RWPE2 (cell line): ENCODE results near the gene APOL4.

Experiments used
- ATAC-seq: fragments of 200-7000 bp; cut with Tn5 transposase; 3 replicates; pipeline ENCODE4 v1.9.1; 2021; ENCODE audit warnings: low read depth
- DNase-seq: peaks from one replicate; pipeline ENCODE4 v3.0.0-alpha.2; 2020; ENCODE audit warnings: low spot score
- H3K27ac ChIP-seq: fragments of 450-650 bp; 2 replicates; pipeline ENCODE4 v1.5.1; 2017; ENCODE audit warnings: mild to moderate bottlenecking; ENCODE audit not compliant: poor library complexity, severe bottlenecking
- H3K27me3 ChIP-seq: fragments of 250-450 bp; sonication (Bioruptor Pico); 2 replicates; pipeline ENCODE4 v1.5.1; 2021; ENCODE audit warnings: mild to moderate bottlenecking, moderate library complexity; ENCODE audit not compliant: insufficient read depth, poor library complexity, severe bottlenecking
- H3K36me3 ChIP-seq: fragments of 250-450 bp; sonication (Bioruptor Pico); 2 replicates; pipeline ENCODE4 v1.5.1; 2020; ENCODE audit warnings: low read depth, mild to moderate bottlenecking, moderate library complexity
- H3K4me1 ChIP-seq: fragments of 250-450 bp; sonication (Bioruptor Pico); 2 replicates; pipeline ENCODE4 v1.5.1; 2021; ENCODE audit warnings: mild to moderate bottlenecking, moderate library complexity; ENCODE audit not compliant: insufficient read depth, poor library complexity, severe bottlenecking
- H3K4me3 ChIP-seq: fragments of 250-450 bp; sonication (Bioruptor Pico); 2 replicates; pipeline ENCODE4 v1.5.1; 2021; ENCODE audit warnings: mild to moderate bottlenecking, moderate library complexity; ENCODE audit not compliant: severe bottlenecking
- H3K9me3 ChIP-seq: fragments of 250-450 bp; sonication (Bioruptor Pico); 2 replicates; pipeline ENCODE4 v1.5.1; 2021; ENCODE audit warnings: mild to moderate bottlenecking, moderate library complexity; ENCODE audit not compliant: severe bottlenecking
- TF ChIP-seq, protein P1 (sequence below): fragments of 450-650 bp; IDR thresholded peaks from one replicate; pipeline ENCODE4 v1.5.1; 2017; ENCODE audit warnings: mild to moderate bottlenecking, moderate library complexity; ENCODE audit not compliant: poor library complexity, severe bottlenecking

Gene APOL4

DNA sequence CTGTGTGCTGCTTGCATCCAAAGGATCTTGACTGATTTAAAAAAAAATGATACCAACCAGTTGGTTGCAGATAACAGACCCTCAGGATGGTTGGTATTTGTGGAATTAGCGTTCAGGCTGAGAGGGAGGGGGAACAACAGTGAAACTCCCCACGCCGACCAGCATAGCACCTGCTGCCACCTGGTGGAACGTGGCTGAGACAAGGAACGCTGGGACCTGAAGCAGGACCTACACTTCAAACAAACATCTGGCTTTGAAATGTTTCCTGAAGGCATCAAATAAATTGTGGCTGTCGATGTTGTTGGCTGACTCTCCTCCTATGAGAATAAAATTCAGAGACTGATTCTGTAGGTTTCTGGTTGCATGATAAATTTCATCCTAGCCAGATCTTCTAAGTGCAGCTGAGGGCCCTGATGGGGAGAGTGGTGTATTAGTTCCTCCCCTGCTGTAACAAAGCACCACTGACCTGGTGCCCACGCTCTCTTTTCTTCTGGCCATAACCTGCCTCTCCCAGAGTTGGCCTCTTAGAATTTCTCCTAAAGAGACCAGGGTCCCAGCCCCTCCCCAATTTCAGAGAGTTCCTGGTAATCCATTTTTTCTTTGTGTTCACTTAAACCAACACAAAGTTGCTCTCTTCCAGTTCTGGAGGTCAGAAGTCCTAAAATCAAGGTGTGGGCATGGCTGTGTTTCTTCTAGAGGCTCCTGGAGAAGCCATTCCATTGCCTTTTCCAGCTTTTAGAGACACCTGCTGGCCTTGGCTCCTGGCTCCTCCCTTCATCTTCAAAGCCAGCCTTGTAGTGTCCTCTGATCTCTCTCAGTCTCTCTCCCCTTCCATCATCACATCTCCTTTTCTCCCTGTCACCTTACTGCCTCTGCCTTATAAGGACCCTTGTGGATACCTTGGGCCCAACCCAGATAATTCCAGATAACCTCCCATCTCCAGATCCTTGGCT is 20.5 kb upstream of the APOL4 start:
- ATAC-seq: peak; percentile 68
- Histone ChIP-seq H3K4me3 (no peak overlapping the region), H3K36me3 (no peaks in the 10 kb centered on the region), H3K27ac (no peak overlapping the region), H3K4me1 (no peaks in the 10 kb centered on the region), H3K27me3 (peaks cover 3% of the 10 kb centered on the region), H3K9me3 (no peaks in the 10 kb centered on the region)
- DNase-seq: no peak
- TF ChIP-seq, protein P1, sequence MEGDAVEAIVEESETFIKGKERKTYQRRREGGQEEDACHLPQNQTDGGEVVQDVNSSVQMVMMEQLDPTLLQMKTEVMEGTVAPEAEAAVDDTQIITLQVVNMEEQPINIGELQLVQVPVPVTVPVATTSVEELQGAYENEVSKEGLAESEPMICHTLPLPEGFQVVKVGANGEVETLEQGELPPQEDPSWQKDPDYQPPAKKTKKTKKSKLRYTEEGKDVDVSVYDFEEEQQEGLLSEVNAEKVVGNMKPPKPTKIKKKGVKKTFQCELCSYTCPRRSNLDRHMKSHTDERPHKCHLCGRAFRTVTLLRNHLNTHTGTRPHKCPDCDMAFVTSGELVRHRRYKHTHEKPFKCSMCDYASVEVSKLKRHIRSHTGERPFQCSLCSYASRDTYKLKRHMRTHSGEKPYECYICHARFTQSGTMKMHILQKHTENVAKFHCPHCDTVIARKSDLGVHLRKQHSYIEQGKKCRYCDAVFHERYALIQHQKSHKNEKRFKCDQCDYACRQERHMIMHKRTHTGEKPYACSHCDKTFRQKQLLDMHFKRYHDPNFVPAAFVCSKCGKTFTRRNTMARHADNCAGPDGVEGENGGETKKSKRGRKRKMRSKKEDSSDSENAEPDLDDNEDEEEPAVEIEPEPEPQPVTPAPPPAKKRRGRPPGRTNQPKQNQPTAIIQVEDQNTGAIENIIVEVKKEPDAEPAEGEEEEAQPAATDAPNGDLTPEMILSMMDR: peak; percentile 81

DNA sequence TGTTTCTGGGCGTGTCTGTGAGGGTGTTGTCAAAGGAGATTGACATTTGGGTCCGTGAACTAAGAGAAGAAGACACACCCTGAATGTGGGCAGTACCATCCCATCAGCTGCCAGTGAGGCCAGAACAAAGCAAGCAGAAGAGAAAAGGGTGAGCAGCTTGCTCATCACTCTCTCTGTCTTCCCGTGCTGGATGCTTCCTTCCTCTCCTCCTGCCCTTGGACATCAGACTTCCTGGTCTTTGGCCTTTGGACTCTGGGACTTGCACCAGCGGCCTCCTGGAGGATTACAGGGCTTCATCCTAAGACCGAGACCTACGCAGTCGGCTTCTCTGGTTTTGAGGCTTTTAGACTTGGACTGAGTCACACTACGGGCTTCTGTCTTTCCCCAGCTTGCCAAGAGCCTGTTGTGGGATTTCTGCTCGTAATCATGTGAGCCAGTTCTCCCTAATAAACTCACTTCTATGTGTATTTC is 18.9 kb upstream of the APOL4 start:
- TF ChIP-seq, protein P1: no peak
- no peak for DNase-seq
- no peaks in the 10 kb centered on the region for H3K9me3 ChIP-seq
- H3K4me3 ChIP-seq: no peak overlapping the region
- peak; percentile 63 for ATAC-seq
- peaks cover 3% of the 10 kb centered on the region for H3K27me3 ChIP-seq
- no peak overlapping the region for H3K27ac ChIP-seq
- no peaks in the 10 kb centered on the region for H3K36me3 ChIP-seq
- no peaks in the 10 kb centered on the region for H3K4me1 ChIP-seq

DNA sequence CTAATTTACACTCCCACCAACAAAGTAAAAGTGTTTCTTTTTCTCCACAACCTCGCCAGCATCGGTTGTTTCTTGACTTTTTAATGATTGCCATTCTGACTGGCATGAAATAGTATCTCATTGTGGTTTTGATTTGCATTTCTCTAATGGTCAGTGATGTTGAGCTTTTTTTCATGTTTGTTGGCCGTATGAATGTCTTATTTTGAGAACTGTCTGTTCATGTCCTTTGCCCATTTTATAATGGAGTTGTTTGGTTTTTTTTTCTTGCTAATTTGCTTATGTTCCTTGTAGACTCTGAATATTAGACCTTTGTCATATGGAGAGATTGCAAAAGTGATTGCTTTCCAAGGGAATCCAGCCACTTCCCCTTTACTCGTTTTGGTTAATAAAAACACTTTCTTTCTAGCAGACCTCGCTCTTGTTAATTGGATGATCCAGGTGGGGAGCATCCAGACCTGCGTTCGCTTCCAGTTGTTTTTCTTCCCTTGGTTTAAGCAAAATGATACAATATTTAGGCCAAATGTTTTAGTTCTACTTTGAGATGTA is 17.1 kb upstream of the APOL4 start:
- H3K27ac ChIP-seq: no peak overlapping the region
- H3K27me3 ChIP-seq: peaks cover 3% of the 10 kb centered on the region
- no peaks in the 10 kb centered on the region for H3K36me3 ChIP-seq
- TF ChIP-seq, protein P1: no peak
- no peak for ATAC-seq
- H3K4me3 ChIP-seq: no peak overlapping the region
- DNase-seq: no peak
- no peaks in the 10 kb centered on the region for H3K9me3 ChIP-seq
- no peaks in the 10 kb centered on the region for H3K4me1 ChIP-seq

DNA sequence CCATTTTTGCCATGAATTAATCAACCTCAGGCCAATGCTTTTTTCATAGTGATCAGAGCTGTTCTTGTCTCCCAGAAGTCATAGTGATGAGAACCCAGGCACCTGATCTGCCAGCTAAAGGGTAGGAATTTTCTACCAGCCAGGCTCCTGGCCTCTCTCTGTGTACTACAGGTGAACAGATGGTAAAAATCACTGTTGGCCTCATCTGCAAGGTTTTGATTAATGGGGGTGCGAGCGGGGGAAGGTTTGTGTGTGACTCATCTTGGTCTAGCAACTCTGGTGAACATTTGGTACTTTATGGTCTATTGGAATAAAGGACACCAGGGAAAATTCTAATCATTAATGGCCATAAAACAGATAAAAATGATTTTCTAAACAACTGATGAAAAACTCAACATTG is 14.4 kb upstream of the APOL4 start:
- ATAC-seq (no peak), DNase-seq (no peak)
- H3K36me3 ChIP-seq: no peaks in the 10 kb centered on the region
- H3K9me3 ChIP-seq: no peaks in the 10 kb centered on the region
- TF ChIP-seq, protein P1: no peak
- H3K4me1 ChIP-seq: no peaks in the 10 kb centered on the region
- H3K27me3 ChIP-seq: peaks cover 3% of the 10 kb centered on the region
- H3K27ac ChIP-seq: no peak overlapping the region
- H3K4me3 ChIP-seq: no peak overlapping the region
